SU-DHL-6 (cell line): ENCODE results near the gene NECAB2.

ENCODE experiments used
- CTCF ChIP-seq: fragments of 200-600 bp; sonication (generic); IDR thresholded peaks from one replicate; pipeline ENCODE4 v1.5.1; 2017; ENCODE audit warnings: antibody characterized with exemption, mild to moderate bottlenecking, low read length, moderate library complexity; ENCODE audit not compliant: insufficient read depth, poor library complexity, severe bottlenecking
- EZH2phosphoT487 ChIP-seq: fragments of 200-600 bp; sonication (generic), shearing (Covaris generic); conservative IDR thresholded peaks from 2 replicates; pipeline ENCODE4 v1.6.1; 2018; ENCODE audit warnings: mild to moderate bottlenecking, antibody characterized with exemption, low read length, moderate library complexity, mixed read lengths

- TF ChIP-seq CTCF (no peak), EZH2phosphoT487 (no peak)
Observed at GRCh38 chr16:83954577-83955016, 13.4 kb upstream of the NECAB2 start.
